ENCODE results near the gene UGT2B15.
"Not testable (repeated sequence)": the region's sequence is repeated elsewhere in the genome, so short reads cannot be mapped to it uniquely, and the experiment has no call there.

Gene UGT2B15

DNA sequence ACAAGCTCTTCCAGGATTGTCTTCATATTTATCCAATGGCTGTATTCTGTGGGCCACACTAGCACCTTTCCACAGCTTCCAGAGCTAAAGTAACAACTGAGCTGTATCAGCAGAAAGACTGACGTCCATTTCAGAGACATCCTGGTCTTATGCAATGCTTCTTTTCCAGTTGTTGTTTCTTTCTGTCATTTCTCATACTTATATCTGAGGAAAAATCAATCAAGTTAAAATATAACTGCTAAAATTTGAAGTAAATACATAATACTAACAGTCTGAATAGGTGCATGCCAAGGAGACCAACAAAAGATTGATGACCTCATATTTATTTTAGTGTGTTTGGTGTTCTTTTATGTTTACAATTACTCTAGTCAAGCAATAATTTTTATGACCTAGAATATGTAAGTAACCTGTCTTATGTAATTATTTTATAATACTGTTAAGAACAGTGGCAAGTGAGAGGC is at the start of gene UGT2B15:
Gene UGT2B15 (minus strand): TSS at position 174 of the 461 bp plus-strand sequence. CDS start 34 bp downstream, at position 140.
- not testable (repeated sequence) for DNase-seq

DNA sequence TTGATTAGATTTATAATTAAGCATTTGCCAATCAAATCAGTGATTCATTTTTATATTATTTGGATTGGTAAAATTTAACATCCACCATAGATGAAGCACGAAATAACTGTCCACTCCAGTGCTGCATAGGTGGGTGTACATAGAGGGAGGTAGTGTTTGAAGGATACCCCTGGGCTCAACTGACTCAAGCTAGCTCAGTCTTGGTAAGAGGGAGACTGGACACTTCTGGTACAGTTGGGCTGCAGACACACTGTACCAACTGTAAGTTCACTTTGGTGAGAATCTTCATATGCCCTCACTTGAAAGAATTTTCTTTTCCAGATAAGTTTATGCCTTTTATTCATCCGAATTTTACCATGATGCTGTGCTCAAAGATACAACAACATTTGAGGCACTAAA is 48.6 kb upstream of the UGT2B15 start:
- no peak for DNase-seq

DNA sequence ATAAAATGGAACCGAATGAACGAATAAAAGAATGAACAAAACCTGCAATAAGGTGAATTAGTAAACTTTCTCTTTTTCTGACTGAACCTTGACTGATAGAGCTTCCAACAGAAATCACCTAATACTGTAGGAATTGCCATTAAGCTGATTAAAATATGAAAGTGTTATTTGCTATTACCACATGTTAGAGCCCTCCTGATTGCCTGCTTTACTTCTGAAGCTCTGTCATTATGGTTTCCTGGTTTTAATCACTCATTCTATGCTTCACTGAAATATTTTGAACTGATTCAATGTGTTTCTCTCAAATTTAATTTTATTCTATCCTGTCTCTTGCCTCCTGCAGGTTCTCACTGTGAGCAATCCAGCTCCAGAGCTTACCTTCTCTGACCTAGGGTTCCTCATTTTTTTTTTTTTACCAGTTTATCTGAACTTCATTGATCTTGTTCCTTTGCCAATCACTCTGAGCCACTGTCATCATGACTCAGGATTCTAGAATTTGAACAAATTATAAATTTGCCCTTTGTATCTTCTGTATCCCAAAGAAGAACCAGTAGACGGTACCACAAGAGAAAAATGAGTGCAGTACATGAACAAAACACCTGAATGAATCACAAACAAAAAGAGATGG is 48.1 kb upstream of the UGT2B15 start:
- DNase-seq: no peak

DNA sequence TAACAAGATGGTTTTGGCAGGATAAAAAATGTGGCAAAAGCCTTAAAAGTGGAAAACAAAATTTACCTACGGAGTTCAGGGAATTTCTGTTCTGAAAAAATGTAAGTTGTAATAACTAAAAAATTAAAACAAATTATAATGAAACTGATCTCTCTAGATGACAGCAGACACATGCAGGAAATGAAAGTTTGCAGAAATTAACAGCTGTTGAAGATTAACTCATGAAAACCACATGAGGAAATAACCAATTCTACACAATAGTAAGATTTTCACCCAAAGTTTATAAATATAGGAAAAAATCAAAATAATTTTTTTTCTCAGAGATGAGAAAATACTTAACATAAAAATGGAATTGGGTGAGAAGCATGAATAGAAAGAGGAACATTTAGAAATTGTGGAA is 47.5 kb upstream of the UGT2B15 start:
- DNase-seq: no peak

DNA sequence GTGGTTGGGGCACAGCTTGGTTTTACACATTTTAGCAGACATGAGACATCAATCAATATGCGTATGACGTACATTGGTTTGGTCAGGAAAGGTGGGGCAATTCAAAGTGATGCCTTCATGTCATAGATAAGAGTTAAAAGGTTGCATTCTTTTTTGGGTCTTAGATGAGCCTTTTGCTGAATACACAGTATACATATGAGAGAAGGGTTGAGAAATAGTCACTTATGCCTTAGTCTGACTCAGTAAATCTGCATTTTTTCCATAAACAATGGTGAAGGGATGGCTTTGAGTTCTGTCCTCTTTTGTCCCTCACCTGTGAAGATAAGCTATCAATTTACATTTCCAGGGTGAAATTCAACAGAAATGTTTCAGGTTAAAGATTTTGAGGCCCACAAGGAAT is 43.9 kb upstream of the UGT2B15 start:
- no peak for DNase-seq

DNA sequence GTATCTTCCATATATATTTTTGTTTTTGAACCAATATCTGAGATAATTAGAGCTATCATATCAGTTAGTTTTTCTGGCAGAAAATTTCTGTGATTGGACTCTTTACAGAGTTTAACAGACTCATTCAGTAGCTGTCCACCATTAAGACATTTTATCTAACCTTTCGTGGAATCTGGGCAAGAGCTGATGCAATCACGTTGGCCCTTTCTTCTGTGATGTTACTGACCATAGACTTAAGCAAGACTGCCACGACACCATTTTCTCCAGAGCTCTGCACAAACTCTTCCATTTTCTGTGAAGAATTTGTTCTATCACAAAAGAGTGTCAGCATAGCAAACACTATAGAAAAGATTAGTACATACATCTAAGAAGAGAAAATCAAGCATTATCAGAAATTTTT is 41.8 kb upstream of the UGT2B15 start:
- DNase-seq: no peak

DNA sequence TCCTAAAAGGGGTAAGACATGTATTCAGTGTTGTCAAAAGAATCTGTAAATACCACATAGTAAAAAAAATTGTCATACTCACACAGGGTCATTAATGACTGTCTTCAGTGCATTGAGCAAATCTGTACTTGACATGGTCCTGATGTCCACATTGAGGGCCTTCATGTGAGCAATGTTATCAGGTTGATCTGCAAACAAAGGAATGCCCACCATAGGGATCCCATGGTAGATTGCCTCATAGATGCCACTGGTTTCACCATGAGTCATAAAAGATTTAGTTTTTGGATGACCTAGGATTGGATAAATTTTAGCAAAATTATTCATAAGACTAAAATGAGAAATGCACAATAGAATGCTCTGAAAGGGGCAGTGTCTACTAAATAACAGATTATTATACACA is 38.1 kb upstream of the UGT2B15 start:
- DNase-seq: no peak

DNA sequence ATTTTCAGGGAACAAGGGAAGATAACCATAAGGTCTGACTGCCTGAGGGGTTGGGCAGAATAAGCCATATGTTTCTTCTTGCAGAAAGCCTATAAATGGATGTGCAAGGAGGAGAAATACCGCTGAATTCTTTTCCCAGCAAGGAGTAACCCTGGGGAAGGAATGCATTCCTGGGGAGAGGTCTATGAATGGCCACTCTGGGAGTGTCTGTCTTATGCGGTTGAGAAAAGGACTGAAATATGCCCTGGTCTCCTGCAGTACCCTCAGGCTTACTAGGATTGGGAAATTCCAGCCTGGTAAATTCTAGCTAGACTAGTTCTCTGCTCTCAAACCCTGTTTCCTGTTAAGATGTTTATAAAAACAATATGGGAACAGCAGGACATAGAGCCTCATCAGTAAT is 32.7 kb upstream of the UGT2B15 start:
- not testable (repeated sequence) for DNase-seq

DNA sequence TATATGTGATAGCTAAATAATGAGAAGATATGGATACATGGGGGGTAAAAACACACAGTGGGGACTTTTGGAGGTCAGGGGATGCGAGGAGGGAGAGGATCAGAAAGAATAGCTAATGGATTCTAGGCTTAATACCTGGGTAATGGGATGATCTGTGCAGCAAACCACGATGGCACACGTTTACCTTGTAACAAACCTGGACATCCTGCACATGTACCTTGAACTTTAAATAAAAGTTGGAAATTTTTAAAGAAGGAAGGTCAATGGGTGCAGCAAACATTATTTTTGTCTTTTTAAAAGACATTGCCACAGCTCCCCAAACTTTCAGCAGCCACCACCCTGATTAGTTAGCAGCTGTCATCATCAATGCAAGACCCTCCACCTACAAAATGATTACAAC is 29.7 kb upstream of the UGT2B15 start:
- no peak for DNase-seq

DNA sequence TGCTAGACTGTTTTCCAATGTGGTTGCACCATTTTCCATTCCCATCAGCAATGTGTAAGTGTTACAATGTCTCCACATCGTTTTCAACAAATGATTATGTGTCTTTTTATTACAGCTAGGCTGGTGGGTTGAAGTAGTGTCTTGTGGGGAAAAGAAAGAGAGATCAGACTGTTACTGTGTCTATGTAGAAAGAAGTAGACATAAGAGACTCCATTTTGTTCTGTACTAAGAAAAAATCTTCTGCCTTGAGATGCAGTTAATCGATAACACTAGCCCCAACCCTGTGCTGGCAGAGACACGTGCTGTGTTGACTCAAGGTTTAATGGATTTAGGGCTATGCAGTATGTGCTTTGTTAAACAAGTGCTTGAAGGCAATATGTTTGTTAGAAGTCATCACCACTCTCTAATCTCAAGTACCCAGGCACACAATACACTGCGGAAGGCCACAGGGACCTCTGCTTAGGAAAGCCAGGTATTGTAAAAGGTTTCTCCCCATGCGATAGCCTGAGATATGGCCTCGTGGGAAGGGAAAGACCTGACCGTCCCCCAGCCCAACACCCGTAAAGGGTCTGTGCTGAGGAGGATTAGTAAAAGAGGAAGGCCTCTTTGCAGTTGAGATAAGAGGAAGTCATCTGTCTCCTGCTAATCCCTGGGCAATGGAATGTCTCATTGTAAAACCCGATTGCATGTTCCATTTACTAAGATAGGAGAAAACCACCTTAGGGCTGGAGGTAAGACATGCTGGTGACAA is 23.0 kb upstream of the UGT2B15 start:
- no peak for DNase-seq

DNA sequence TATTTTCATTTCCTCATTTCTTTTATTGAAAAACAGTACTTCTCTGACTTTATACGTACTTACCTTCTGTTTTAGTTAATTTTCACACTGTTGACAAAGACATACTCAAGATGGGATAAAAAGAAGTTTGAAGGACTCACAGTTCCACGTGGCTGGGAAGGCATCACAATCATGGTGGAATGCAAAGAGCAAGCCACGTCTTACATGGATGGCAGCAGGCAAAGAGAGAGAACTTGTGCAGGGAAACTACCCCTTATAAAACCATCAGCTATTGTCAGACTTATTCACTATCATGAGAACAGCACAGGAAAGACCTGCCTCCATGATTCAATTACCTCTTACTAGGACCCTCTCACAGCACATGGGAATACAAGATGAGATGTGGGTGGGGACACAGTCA is 20.7 kb upstream of the UGT2B15 start:
- no peak for DNase-seq

DNA sequence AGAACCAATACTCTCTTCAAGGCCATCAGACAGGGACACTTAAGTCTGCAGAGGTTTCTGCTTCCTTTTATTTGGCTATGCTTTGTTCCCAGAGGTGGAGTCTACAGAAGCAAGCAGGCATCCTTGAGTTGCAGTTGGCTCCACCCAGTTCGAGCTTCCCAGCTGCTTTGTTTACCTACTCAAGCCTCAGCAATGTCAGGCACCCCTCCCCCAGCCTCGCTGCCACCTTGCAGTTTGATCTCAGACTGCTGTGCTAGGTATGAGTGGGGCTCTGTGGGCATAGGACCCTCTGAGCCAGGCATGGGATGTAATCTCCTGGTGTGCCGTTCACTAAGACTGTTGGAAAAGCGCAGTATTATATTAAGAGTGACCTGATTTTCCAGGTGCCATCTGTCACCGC is 12.6 kb upstream of the UGT2B15 start:
- DNase-seq: no peak

DNA sequence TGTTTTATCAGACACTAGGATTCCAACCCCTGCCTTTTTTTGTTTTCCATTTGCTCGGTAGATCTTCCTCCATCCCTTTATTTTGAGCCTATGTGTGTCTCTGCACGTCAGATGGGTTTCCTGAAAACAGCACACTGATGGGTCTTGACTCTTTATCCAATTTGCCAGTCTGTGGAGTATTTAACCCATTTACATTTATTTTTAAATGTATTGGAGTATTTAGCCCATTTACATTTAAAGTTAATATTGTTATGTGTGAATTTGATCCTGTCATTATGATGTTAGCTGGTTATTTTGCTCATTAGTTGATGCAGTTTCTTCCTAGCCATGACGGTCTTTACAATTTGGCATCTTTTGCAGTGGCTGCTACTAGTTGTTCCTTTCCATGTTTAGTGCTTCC is 10.8 kb upstream of the UGT2B15 start:
- not testable (repeated sequence) for DNase-seq

DNA sequence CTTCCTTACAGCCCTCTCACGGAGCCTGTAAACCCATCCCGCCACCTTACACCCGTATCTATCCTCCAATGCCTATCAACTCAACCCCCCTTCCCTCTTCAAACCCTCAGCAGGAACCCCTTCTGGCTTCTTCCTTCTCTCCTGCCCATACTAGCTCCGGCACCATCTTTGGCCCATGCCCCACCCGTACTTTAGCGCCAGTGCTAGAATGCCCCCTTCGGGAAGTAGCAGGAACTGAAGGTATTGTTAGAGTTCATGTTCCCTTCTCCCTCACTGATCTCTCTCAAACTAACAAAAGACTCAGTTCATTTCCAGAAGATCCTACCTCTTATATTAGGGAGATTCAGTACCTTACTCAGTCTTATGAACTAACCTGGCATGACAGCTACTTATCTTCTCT is 2.7 kb upstream of the UGT2B15 start:
- DNase-seq: no peak

DNA sequence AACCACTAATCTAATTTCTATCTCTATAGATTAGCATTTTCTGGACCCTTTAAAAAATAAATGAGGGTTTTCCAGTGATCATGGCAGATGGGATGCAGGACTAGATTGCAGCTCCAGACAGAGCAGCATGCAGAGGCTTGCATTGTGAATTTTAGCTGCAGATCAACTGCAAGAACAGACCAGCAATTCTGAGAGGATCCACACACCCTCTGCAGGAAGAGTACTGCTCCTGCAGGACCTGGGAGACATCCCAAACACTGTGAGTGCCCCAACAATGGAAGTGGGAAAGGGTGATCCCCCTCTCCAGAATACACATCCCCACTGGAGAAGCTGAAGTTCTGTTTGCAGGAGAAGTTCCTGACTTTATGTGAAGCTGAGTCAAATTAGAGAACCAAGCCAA is 765 bp upstream of the UGT2B15 start:
- not testable (repeated sequence) for DNase-seq

DNA sequence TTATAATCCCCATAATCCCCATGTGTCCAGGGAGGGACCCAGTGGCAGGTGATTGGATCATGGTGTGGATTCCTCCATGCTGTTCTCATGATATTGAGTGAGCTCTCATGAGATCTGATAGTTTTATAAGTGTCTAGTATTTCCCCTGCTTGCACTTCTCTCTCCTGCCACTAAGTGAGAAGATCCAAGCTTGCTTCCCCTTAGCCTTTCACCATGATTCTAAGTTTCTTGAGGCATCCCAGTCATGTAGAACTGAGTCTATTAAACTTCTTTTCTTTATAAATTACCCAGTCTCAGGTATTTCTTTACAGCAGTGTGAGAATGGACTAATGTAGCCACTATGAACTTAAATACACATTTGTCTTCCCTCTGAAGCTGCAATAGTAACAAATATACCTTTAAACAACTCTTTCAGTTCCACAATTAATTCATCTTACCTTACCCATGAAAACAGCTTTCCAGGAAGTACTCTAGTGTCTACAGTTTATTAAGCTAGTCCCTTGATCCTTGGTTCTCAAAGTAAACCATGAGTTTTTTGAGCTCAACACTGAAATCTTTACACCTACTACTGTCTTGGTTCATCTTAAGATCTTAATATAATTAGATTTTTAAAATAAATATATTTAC is 1.8 kb downstream of the UGT2B15 start:
- DNase-seq: not testable (repeated sequence)

DNA sequence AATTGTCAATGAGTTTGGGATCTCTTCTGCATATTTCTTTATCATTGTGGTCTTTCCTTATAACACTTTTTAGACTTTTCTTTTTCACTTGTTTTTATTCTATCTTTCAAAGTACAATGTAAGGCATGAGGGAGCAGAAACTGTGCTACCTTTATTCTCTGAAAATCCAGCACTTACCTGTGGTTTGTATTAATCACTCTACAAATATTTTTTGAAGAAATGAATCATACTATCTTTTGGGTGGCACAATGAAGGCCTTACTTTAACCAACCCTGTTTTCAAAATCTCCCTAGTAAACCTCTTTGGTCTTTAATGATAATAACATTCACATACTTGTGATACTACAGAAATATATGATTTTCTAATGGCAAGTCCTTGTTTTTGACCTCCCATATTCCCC is 2.9 kb downstream of the UGT2B15 start:
- DNase-seq: not testable (repeated sequence)

DNA sequence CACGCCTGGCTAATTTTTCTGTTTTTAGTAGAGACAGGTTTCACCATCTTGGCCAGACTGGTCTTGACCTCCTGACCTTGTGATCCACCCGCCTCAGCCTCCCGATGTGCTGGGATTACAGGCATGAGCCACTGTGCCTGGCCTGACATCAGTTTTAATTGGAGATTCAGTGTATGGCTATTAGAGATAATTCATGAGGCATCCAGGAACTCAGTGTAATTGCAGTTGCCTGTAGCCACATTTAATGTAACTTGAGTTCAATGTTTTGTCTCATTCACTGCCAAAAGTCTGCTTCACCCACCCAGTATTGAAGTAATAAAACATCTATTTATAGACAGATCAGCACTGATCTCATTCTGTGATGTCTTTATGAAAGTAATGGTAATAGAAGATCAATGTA is 5.7 kb downstream of the UGT2B15 start:
- DNase-seq: not testable (repeated sequence)

DNA sequence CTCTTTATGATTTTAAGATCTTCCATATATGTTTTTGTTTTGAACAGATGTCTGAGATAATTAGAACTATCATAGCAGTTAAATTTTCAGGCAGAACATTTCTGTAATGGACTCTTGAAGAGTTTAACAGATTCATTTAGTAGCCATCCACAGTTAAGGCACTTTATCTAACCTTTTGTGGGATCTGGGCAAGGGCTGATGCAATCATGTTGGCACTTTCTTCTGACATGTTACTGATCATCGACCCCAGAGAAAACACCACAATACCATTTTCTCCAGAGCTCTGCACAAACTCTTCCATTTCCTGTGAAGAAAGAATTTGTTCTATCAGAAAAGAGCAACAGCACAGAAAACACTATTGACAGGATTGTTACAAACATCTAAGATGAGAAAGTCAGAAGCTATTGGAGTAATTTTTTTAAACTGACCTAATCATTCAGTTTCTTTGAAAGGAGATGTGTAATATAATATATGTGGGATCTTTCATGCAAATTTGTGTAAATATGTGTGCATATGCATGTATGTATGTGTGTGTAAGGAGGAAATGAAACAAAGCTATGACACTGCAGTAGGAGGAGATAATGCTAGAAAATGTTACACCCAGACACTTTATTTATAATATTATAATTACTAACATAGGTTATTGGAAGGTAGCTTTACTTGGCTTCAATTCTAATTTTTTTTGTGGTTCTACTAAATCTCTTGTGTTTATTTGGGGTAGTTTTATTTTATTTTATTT is 7.4 kb downstream of the UGT2B15 start:
- DNase-seq: not testable (repeated sequence)

DNA sequence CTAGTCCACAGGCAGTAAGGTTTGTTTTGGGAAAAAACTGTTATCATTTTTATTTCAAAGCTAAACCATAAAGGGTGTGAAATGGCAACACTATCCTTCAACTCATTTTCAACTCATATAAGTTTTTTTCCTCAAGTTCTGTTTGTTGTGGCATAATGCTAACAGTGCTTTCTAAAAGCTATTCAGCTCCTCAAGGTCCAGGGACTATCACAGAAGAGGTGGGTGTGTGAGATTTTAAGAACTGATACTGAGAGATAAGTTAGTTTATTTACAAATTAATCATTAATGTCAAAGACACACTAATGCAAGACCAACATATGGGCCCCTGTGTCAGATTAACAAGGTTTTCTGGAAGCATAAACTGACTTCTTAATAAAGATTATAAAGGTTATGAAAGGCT is 11.8 kb downstream of the UGT2B15 start:
- no peak for DNase-seq

DNA sequence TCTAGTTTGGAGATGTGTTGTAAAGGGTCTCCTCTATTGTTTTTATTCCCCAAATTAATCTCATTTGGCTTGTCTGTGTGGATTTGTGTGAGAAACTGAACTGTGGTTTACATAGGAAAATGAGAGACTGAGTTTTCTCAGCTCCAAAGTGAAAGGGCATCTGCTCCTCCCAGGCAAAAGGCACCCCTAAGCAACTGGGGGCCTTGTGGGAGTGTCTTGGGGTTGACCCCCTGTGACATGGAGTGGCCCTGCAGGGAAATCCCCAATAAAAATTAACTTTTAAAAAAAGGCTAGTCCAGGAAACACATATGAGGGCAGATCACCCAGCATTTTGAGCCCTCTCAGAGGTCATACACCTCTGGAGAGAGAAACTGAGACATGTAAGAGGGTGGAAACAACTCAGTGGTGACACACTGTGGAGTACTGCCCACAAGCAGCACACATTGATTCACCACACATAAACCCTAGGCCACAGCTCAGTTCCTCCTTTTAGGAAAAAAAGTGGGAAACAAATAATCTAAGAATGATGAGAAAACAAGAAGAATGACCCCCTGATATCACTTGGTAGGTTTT is 13.3 kb downstream of the UGT2B15 start:
- DNase-seq: not testable (repeated sequence)

DNA sequence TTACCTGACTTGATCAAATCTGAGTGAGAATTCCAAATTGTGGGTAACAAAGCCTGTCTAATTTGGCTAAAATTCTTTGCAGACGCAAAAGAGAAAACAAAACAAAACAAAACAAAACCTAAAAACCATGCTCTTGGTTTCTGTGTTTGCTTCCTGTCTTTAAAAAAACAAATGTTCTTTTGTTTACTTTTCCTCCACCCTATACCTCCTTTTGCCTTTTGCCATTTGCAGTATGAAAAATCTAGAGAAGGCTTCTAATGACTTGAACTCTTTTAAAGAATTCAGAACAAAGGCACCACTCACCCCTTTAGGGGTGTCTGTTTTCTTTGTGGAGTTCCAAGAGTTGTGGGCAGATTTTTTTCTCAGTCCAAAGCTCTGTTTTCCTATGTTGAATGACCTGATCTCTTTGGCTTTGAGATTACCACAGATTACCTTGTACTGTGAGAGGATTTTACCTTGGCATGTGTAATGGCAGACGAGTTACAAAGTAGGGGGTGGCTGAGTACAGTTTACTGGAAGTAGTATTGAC is 13.9 kb downstream of the UGT2B15 start:
- DNase-seq: not testable (repeated sequence)
